H1 (cell line): Measurements from ENCODE around the gene SSNA1. TPM values are rescaled to one million over a fixed set of nuclear protein-coding genes. Genes with fewer than 3 reads are reported as not detected.
A peak's percentile ranks its signal among the peaks of the same experiment; 100 is the strongest.

Experiments
- CTCF ChIA-PET: fragments of 300-600 bp; sonication (Branson Sonifier 250); formaldehyde crosslinking; loops from one replicate; lab custom pipeline; 2021; ENCODE audit not compliant: partially characterized antibody; lab: Charles Lee
- POLR2A ChIA-PET: fragments of 300-600 bp; sonication (Branson Sonifier 250); formaldehyde crosslinking; loops from one replicate; lab custom pipeline; 2021; ENCODE audit warnings: inconsistent platforms; ENCODE audit not compliant: partially characterized antibody; lab: Charles Lee
- DNase-seq, 2 experiments: peaks; one replicate each; pipeline versions ENCODE4 v3.0.0 to v3.0.0-alpha.2; 2010 to 2022; ENCODE audit warnings: low spot score in 2 of 2, low read depth in 1 of 2, mixed read lengths in 1 of 2
- FAIRE-seq: peaks from 2 replicates; lab custom pipeline; 2011; peaks lifted over from hg19 to GRCh38; lab: Jason Lieb, UNC
- H2AFZ ChIP-seq: 2 replicates; pipeline ENCODE4 v1.8.1; 2012; ENCODE audit warnings: low read length, inconsistent platforms
- H2AK5ac ChIP-seq: 2 replicates; pipeline ENCODE4 v1.6.1; 2013; ENCODE audit warnings: low read depth, low read length
- H2BK120ac ChIP-seq: replicated peaks from 2 replicates; pipeline ENCODE3; 2013; ENCODE audit warnings: low read depth, low read length, inconsistent platforms
- H2BK12ac ChIP-seq: 2 replicates; pipeline ENCODE4 v1.6.1; 2013; ENCODE audit warnings: low read depth, low read length
- H2BK15ac ChIP-seq: 2 replicates; pipeline ENCODE4 v1.6.1; 2013; ENCODE audit warnings: low read length
- H2BK20ac ChIP-seq: 2 replicates; pipeline ENCODE4 v1.6.1; 2013; ENCODE audit warnings: low read length
- H2BK5ac ChIP-seq: 2 replicates; pipeline ENCODE4 v1.6.1; 2013; ENCODE audit warnings: low read depth, low read length
- H3K14ac ChIP-seq: 2 replicates; pipeline ENCODE4 v1.6.1; 2013; ENCODE audit warnings: inconsistent platforms; ENCODE audit not compliant: insufficient read length
- H3K18ac ChIP-seq: 2 replicates; pipeline ENCODE4 v1.6.1; 2013; ENCODE audit warnings: low read length; ENCODE audit errors: extremely low read depth
- H3K23ac ChIP-seq: 2 replicates; pipeline ENCODE4 v1.6.1; 2013; ENCODE audit warnings: inconsistent platforms; ENCODE audit not compliant: insufficient read length
- H3K23me2 ChIP-seq: 2 replicates; pipeline ENCODE4 v1.6.1; 2013; ENCODE audit warnings: low read depth, low read length
- H3K27ac ChIP-seq: 2 replicates; pipeline ENCODE4 v1.6.1; 2011; ENCODE audit warnings: low read depth, low read length, inconsistent platforms
- H3K27me3 ChIP-seq, 4 experiments: replicated peaks in 1 of 4; 1 replicate in 1 of 4; 2 replicates in 3 of 4; pipeline versions ENCODE4 v1.6.1 to v1.8.1; 2011 to 2013; ENCODE audit warnings: low read length in 3 of 4, mild to moderate bottlenecking in 3 of 4, inconsistent platforms in 2 of 4, mixed read lengths in 2 of 4, moderate library complexity in 1 of 4; ENCODE audit not compliant: control insufficient read depth in 3 of 4, insufficient read depth in 3 of 4; ENCODE audit errors: extremely low read depth in 1 of 4
- H3K36me3 ChIP-seq, 4 experiments: 2 replicates each; pipeline versions ENCODE4 v1.6.1 to v1.8.1; 2011 to 2013; ENCODE audit warnings: mild to moderate bottlenecking in 4 of 4, low read length in 3 of 4, moderate library complexity in 2 of 4, control low read depth in 1 of 4, inconsistent platforms in 1 of 4; ENCODE audit not compliant: insufficient read depth in 4 of 4, control insufficient read depth in 2 of 4
- H3K4ac ChIP-seq: replicated peaks from 2 replicates; pipeline ENCODE3; 2013; ENCODE audit warnings: low read length, low read depth, mixed read lengths, inconsistent platforms; ENCODE audit not compliant: insufficient read length
- H3K4me1 ChIP-seq, 4 experiments: replicated peaks in 1 of 4; 1 replicate in 1 of 4; 2 replicates in 3 of 4; pipeline versions ENCODE4 v1.6.1 to v1.8.1; 2011 to 2013; ENCODE audit warnings: low read length in 3 of 4, inconsistent platforms in 2 of 4, mixed read lengths in 1 of 4; ENCODE audit not compliant: insufficient read depth in 4 of 4, control insufficient read depth in 3 of 4
- H3K4me2 ChIP-seq, 2 experiments: 2 replicates each; pipeline versions ENCODE4 v1.6.1 to v1.8.1; 2011 to 2013; ENCODE audit warnings: low read depth in 2 of 2, low read length in 2 of 2, control low read depth in 1 of 2, inconsistent platforms in 1 of 2, mild to moderate bottlenecking in 1 of 2; ENCODE audit not compliant: insufficient read depth in 1 of 2
- H3K4me3 ChIP-seq, 4 experiments: fragments of 200-600, 300-600 bp in 1 of 4; sonication (generic), shearing (Covaris generic), sonication (Bioruptor Twin) in 1 of 4; 2 replicates each; pipeline versions ENCODE4 v1.5.1 to v1.8.1; 2011 to 2016; ENCODE audit warnings: low read length in 4 of 4, low read depth in 3 of 4, control low read depth in 2 of 4, inconsistent platforms in 2 of 4, mild to moderate bottlenecking in 2 of 4, mixed read lengths in 1 of 4, moderate library complexity in 1 of 4; ENCODE audit not compliant: insufficient read depth in 2 of 4; ENCODE audit errors: extremely low read depth in 1 of 4
- H3K56ac ChIP-seq: replicated peaks from 2 replicates; pipeline ENCODE3; 2013; ENCODE audit warnings: low read depth, mild to moderate bottlenecking, mixed read lengths, low read length, inconsistent platforms; ENCODE audit not compliant: insufficient read length
- H3K79me1 ChIP-seq: 2 replicates; pipeline ENCODE4 v1.6.1; 2013; ENCODE audit warnings: low read depth, low read length, control low read depth
- H3K79me2 ChIP-seq, 2 experiments: 2 replicates each; pipeline versions ENCODE4 v1.6.1 to v1.8.1; 2012 to 2013; ENCODE audit warnings: low read length in 2 of 2, mild to moderate bottlenecking in 2 of 2, inconsistent platforms in 1 of 2; ENCODE audit not compliant: insufficient read depth in 2 of 2, control insufficient read depth in 1 of 2
- H3K9ac ChIP-seq, 4 experiments: replicated peaks in 1 of 4; 1 replicate in 1 of 4; 2 replicates in 3 of 4; pipeline versions ENCODE4 v1.6.1 to v1.8.1; 2011 to 2013; ENCODE audit warnings: low read depth in 3 of 4, low read length in 3 of 4, control low read depth in 2 of 4, mild to moderate bottlenecking in 2 of 4, moderate library complexity in 2 of 4, inconsistent platforms in 1 of 4; ENCODE audit errors: extremely low read depth in 1 of 4
- H3K9me3 ChIP-seq, 2 experiments: 2 replicates each; pipeline versions ENCODE4 v1.6.1 to v1.8.1; 2012 to 2013; ENCODE audit warnings: mild to moderate bottlenecking in 2 of 2, moderate library complexity in 2 of 2, control low read depth in 1 of 2, inconsistent platforms in 1 of 2, low read depth in 1 of 2, low read length in 1 of 2, mixed read lengths in 1 of 2; ENCODE audit not compliant: insufficient read depth in 2 of 2
- H4K20me1 ChIP-seq, 2 experiments: replicated peaks in 1 of 2; 2 replicates each; pipeline versions ENCODE3 to v1.8.1; 2011 to 2013; ENCODE audit warnings: inconsistent platforms in 2 of 2, low read length in 2 of 2, mild to moderate bottlenecking in 1 of 2; ENCODE audit not compliant: insufficient read depth in 2 of 2, control insufficient read depth in 1 of 2
- H4K5ac ChIP-seq: 2 replicates; pipeline ENCODE4 v1.6.1; 2013; ENCODE audit warnings: low read length, low read depth, mixed read lengths, inconsistent platforms; ENCODE audit not compliant: insufficient read length
- H4K8ac ChIP-seq: 2 replicates; pipeline ENCODE4 v1.8.0; 2013; ENCODE audit warnings: mild to moderate bottlenecking, moderate library complexity, low read length, inconsistent platforms; ENCODE audit not compliant: insufficient read depth; ENCODE audit errors: extremely low read depth
- H4K91ac ChIP-seq: replicated peaks from 2 replicates; pipeline ENCODE3; 2013; ENCODE audit warnings: low read length, mixed read lengths, inconsistent platforms; ENCODE audit not compliant: insufficient read length
- BRCA1 ChIP-seq: IDR thresholded peaks from 2 replicates; pipeline ENCODE4 v1.6.1; 2012; ENCODE audit warnings: low read depth, low read length, improper control_type of control experiment
- CBX8 ChIP-seq: fragments of 300-800, 300-1000 bp; sonication (generic); IDR thresholded peaks from 2 replicates; pipeline ENCODE4 v1.7.1; 2016; ENCODE audit warnings: low read depth, low read length, borderline replicate concordance
- GABPA ChIP-seq: IDR thresholded peaks from 2 replicates; pipeline ENCODE4 v1.6.1; 2011; ENCODE audit warnings: mild to moderate bottlenecking, low read length, moderate library complexity, borderline replicate concordance; ENCODE audit not compliant: insufficient read depth
- KDM5A ChIP-seq: fragments of 200-600 bp; IDR thresholded peaks from 2 replicates; pipeline ENCODE4 v1.7.1; 2012; ENCODE audit warnings: mild to moderate bottlenecking, low read length, inconsistent platforms, mixed read lengths
- MAFK ChIP-seq: IDR thresholded peaks from 2 replicates; pipeline ENCODE4 v1.6.1; 2012; ENCODE audit warnings: low read depth, mild to moderate bottlenecking, improper control_type of control experiment, low read length
- NANOG ChIP-seq: IDR thresholded peaks from 2 replicates; pipeline ENCODE4 v1.6.1; 2011; ENCODE audit warnings: low read length, low read depth, mild to moderate bottlenecking, inconsistent platforms; ENCODE audit not compliant: insufficient read depth, poor library complexity, severe bottlenecking
- POLR2AphosphoS5 ChIP-seq: IDR thresholded peaks from 2 replicates; pipeline ENCODE4 v1.6.1; 2011; ENCODE audit warnings: low read depth, low read length
- RBBP5 ChIP-seq: IDR thresholded peaks from 2 replicates; pipeline ENCODE4 v1.7.1; 2012; ENCODE audit warnings: low read depth, mild to moderate bottlenecking, inconsistent platforms, low read length, moderate library complexity, borderline replicate concordance
- SIN3A ChIP-seq, 2 experiments: IDR thresholded peaks in 1 of 2; conservative IDR thresholded peaks in 1 of 2; 2 replicates each; pipeline ENCODE4 v1.6.1; 2011 to 2012; ENCODE audit warnings: low read length in 2 of 2, improper control_type of control experiment in 1 of 2, low read depth in 1 of 2, mild to moderate bottlenecking in 1 of 2
- SIX5 ChIP-seq: IDR thresholded peaks from 2 replicates; pipeline ENCODE4 v1.6.1; 2011; ENCODE audit warnings: mild to moderate bottlenecking, low read depth, low read length
- TBP ChIP-seq: IDR thresholded peaks from 2 replicates; pipeline ENCODE4 v1.6.1; 2011; ENCODE audit warnings: low read depth, low read length, improper control_type of control experiment
- WGBS, 2 experiments: shearing (Covaris generic) in 1 of 2; methylation state at CpG; one replicate each; pipeline versions ENCODE4 v1.1.6 to v1.1.7; 2013 to 2015; ENCODE audit warnings: low lambda C conversion rate in 2 of 2, mixed read lengths in 2 of 2, inconsistent platforms in 1 of 2, low coverage in 1 of 2, missing lambda C conversion rate in 1 of 2; ENCODE audit not compliant: insufficient replicate concordance in 2 of 2, insufficient coverage in 1 of 2, insufficient read length in 1 of 2; ENCODE audit errors: extremely low coverage in 1 of 2, missing lambda C conversion rate in 1 of 2; 5-methylcytosine and 5-hydroxymethylcytosine counted together
- polyA plus RNA-seq, 7 experiments: library from polyadenylated mRNA; depleted of rRNA in 3 of 7; stranded (reverse) in 5 of 7; unstranded in 2 of 7; fragments of >200 nt in 5 of 7; fragments of 200-250 nt in 2 of 7; gene quantifications; 1 replicate in 5 of 7; 2 replicates in 1 of 7; 4 replicates in 1 of 7; pipeline versions ENCODE4 v1.2.1 to v1.2.3, GENCODE V29; 2011 to 2013; ENCODE audit warnings: missing spikeins in 2 of 7, mixed read lengths in 2 of 7
- total RNA-seq: library from RNA; stranded (reverse); fragmentation: NEBNext Ultra II Directional; extraction: Animal tissue kit (Norgen Biotek cat#: 25700); gene quantifications from 2 replicates; pipeline ENCODE4 v1.2.1, GENCODE V29; 2021
- TF ChIP-seq, protein P1 (sequence below): IDR thresholded peaks from 2 replicates; pipeline ENCODE4 v1.6.1; 2011; ENCODE audit warnings: low read length, improper control_type of control experiment

Gene SSNA1
- total and polyA plus RNA-seq, 2 of the 8 experiments (the other 6 are each of a cell fraction or from before 2014, with no cell fraction given) = 87.3 to 157 TPM

DNA sequence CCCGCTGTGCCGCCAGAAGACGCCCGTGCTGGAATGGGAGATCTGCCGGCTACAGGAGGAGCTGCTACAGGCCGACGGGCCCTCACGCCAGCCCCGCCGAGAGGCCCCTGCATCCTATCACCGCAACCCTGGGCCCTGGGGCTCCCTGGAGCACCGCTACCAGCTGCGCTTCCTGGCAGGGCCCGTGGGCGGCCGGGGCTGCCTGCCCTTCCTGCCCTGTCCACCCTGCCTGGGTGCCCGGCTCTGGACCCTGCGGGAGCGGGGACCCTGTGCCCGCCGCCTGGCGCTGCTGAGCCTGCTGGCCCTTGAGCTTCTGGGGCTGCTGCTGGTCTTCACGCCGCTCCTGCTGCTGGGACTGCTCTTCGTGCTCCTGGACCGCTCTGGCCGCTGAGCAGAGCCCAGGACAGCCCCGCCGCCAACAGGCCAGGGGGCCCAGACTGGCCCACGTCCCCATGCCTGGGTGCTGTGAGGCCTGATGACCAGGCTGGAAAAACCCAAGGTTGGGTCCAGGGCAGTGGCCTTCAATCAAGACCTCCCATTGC, 29.8 kb downstream of the SSNA1 start:
- Histone ChIP-seq H3K18ac (no peak overlapping the region), H3K9me3 (no peaks in the 10 kb centered on the region), H3K79me1 (no peaks in the 10 kb centered on the region), H2BK5ac (no peak overlapping the region), H3K79me2 (no peaks in the 10 kb centered on the region), H3K4me2 (no peak overlapping the region), H3K56ac (no peak overlapping the region), H3K27ac (no peak overlapping the region), H4K20me1 (peaks cover 0 to 12% of the 10 kb centered on the region in 2 experiments), H4K8ac (no peak overlapping the region), H3K27me3 (no peaks in the 10 kb centered on the region; a peak in 2 of 7 replicates), H2BK15ac (no peak overlapping the region), H4K91ac (no peak overlapping the region), H2AFZ (no peak overlapping the region), H3K23me2 (peaks cover 14% of the 10 kb centered on the region; the same call in 1 of the 2 replicates), H3K4me1 (peaks cover 0 to 15% (median 9%) of the 10 kb centered on the region in 4 experiments; a peak in 5 of 7 replicates), H3K14ac (no peak overlapping the region), H2BK120ac (no peak overlapping the region), H3K36me3 (peaks cover 0 to 22% (median 7%) of the 10 kb centered on the region in 4 experiments; a peak in 6 of 8 replicates), H2BK12ac (no peak overlapping the region), H3K4ac (no peak overlapping the region), H2AK5ac (peak overlapping the region; percentile 39; the same call in 1 of the 2 replicates), H3K4me3 (no peak overlapping the region), H3K23ac (no peak overlapping the region), H4K5ac (no peak overlapping the region), H2BK20ac (no peak overlapping the region), H3K9ac (no peak overlapping the region)
- WGBS, 2 experiments = 93% methylated on average over 16 of the region's 30 CpGs; no CpG with 5 or more reads in 1 of the 2 experiments
- FAIRE-seq = no peak
- ChIA-PET POLR2A (interaction anchor here (1.1 to 69.9 kb wide), 5 partner anchors 8 to 226 kb away, joined by 3 to 1462 read pairs (median 7); partner anchors contain the start of genes NDOR1, NELFB, PAXX and STPG3), CTCF (interaction anchor here (0.8 to 3.7 kb wide), 7 partner anchors 12 to 89 kb away, joined by 3 to 17 read pairs (median 4); no protein-coding TSS in a partner anchor)
- no peak for DNase-seq
- TF ChIP-seq CBX8 (no peak), SIX5 (no peak), SIN3A (conservative IDR thresholded peaks at IDR 0.05 in 1 of 2, IDR thresholded peaks at IDR 0.05 in 1 of 2; ENCODE audit: low read depth in 1 of 2, low read length in 2 of 2) (no peak), POLR2AphosphoS5 (no peak), NANOG (no peak), KDM5A (no peak), BRCA1 (no peak), TBP (no peak), GABPA (no peak), RBBP5 (no peak), MAFK (no peak)
- TF ChIP-seq, protein P1, sequence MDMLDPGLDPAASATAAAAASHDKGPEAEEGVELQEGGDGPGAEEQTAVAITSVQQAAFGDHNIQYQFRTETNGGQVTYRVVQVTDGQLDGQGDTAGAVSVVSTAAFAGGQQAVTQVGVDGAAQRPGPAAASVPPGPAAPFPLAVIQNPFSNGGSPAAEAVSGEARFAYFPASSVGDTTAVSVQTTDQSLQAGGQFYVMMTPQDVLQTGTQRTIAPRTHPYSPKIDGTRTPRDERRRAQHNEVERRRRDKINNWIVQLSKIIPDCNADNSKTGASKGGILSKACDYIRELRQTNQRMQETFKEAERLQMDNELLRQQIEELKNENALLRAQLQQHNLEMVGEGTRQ = no peak
